IMR-90 (cell line): ENCODE data around the gene ATXN10.

ENCODE experiments used
- CEBPB ChIP-seq: IDR thresholded peaks from 2 replicates; pipeline ENCODE4 v1.6.1; 2012; ENCODE audit warnings: low read depth, low read length, improper control_type of control experiment
- CTCF ChIP-seq: conservative IDR thresholded peaks from 2 replicates; pipeline ENCODE4 v1.5.1; 2012; ENCODE audit warnings: mild to moderate bottlenecking, low read depth, low read length, improper control_type of control experiment
- ELK1 ChIP-seq: fragments of 150-350 bp; IDR thresholded peaks from 2 replicates; pipeline ENCODE4 v1.6.1; 2016; ENCODE audit warnings: low read depth, mild to moderate bottlenecking, low read length, moderate library complexity, borderline replicate concordance
- POLR2A ChIP-seq: IDR thresholded peaks from 2 replicates; pipeline ENCODE4 v1.6.1; 2012; ENCODE audit warnings: mild to moderate bottlenecking, low read depth, low read length

- TF ChIP-seq ELK1 (no peak), CEBPB (no peak), CTCF (no peak), POLR2A (no peak)
Observed at GRCh38 chr22:45878901-45879551, 207.4 kb downstream of the ATXN10 start.
